CD4-positive, alpha-beta T cell (primary cell): Measurements from ENCODE around the gene GPC6. TPM values are rescaled to one million over a fixed set of nuclear protein-coding genes. Genes with fewer than 3 reads are reported as not detected.

Experiments
- ATAC-seq: fragments of 200-7000 bp; cut with Tn5 transposase; one replicate; pipeline ENCODE4 v1.10.0; 2022; ENCODE audit warnings: mild to moderate bottlenecking; ENCODE audit not compliant: poor library complexity
- CTCF ChIA-PET: fragments of 350-600 bp; sonication (Branson Sonifier 250); formaldehyde crosslinking; loops from one replicate; lab custom pipeline; 2021; ENCODE audit warnings: antibody characterized with exemption, inconsistent platforms; lab: Charles Lee
- POLR2A ChIA-PET: fragments of 350-600 bp; sonication (Branson Sonifier 250); formaldehyde crosslinking; loops from one replicate; lab custom pipeline; 2021; ENCODE audit warnings: antibody characterized with exemption, inconsistent platforms; lab: Charles Lee
- DNase-seq, 14 experiments: peaks; one replicate each; pipeline ENCODE4 v3.0.0-alpha.2; 2013 to 2020; ENCODE audit warnings: mixed read lengths in 2 of 14
- H3K27ac ChIP-seq, 2 donors: one replicate each; pipeline versions ENCODE4 v1.5.1 to v1.7.0; 2013; ENCODE audit warnings: low read length in 2 of 2, low read depth in 1 of 2, mild to moderate bottlenecking in 1 of 2
- H3K27me3 ChIP-seq, 2 experiments: 1 replicate in 1 of 2; 2 replicates in 1 of 2; pipeline versions ENCODE4 v1.6.1 to v1.7.0; 2013; ENCODE audit warnings: low read length in 2 of 2, control low read depth in 1 of 2, mild to moderate bottlenecking in 1 of 2, moderate library complexity in 1 of 2; ENCODE audit not compliant: insufficient read depth in 2 of 2, control insufficient read depth in 1 of 2
- H3K36me3 ChIP-seq: one replicate; pipeline ENCODE4 v1.6.1; 2013; ENCODE audit warnings: low read length, control low read depth; ENCODE audit not compliant: insufficient read depth
- H3K4me1 ChIP-seq: one replicate; pipeline ENCODE4 v1.6.1; 2013; ENCODE audit warnings: low read length, control low read depth; ENCODE audit not compliant: insufficient read depth
- H3K4me3 ChIP-seq: one replicate; pipeline ENCODE4 v1.5.1; 2013; ENCODE audit warnings: mild to moderate bottlenecking, low read length, moderate library complexity
- H3K9me3 ChIP-seq, 2 experiments: 1 replicate in 1 of 2; 2 replicates in 1 of 2; pipeline versions ENCODE4 v1.6.1 to v1.7.0; 2013; ENCODE audit warnings: low read length in 2 of 2, mild to moderate bottlenecking in 2 of 2, control low read depth in 1 of 2, moderate library complexity in 1 of 2; ENCODE audit not compliant: control insufficient read depth in 1 of 2, insufficient read depth in 1 of 2
- H3K27ac Mint-ChIP-seq: one replicate; pipeline ENCODE4 v1.8.0; 2020; ENCODE audit warnings: mixed read lengths
- H3K27me3 Mint-ChIP-seq: one replicate; pipeline ENCODE4 v1.8.0; 2021; ENCODE audit warnings: mixed read lengths
- H3K36me3 Mint-ChIP-seq: one replicate; pipeline ENCODE4 v1.8.0; 2021; ENCODE audit warnings: low read depth, mixed read lengths
- H3K4me1 Mint-ChIP-seq: one replicate; pipeline ENCODE4 v1.8.0; 2021; ENCODE audit warnings: low read depth, mixed read lengths
- H3K4me3 Mint-ChIP-seq: one replicate; pipeline ENCODE4 v1.8.0; 2020; ENCODE audit warnings: mild to moderate bottlenecking, mixed read lengths
- H3K9me3 Mint-ChIP-seq: one replicate; pipeline ENCODE4 v1.8.0; 2020; ENCODE audit warnings: mixed read lengths
- intact Hi-C, 2 experiments: fragments of 100-400 bp; cut with DNase I in 1 of 2; cut with micrococcal nuclease in 1 of 2; formaldehyde crosslinking; loops; one replicate each; pipeline versions ENCODE4 v1.15.1 to v1.9.0; 2023 to 2025; cut with DNase I, micrococcal nuclease
- total RNA-seq, 174 experiments: library from RNA in 2 of 174; stranded (reverse) in 2 of 174; gene quantifications; one replicate each; pipeline ENCODE4 v1.2.3 and lab custom pipeline; 2021 to 2026
- TF ChIP-seq, protein P1 (sequence below): fragments of 200-600 bp; IDR thresholded peaks from one replicate; pipeline ENCODE4 v1.8.0; 2022; ENCODE audit warnings: antibody characterized with exemption, mild to moderate bottlenecking

GPC6 gene
- total RNA-seq, 2 experiments from 2014 or later: not detected

DNA sequence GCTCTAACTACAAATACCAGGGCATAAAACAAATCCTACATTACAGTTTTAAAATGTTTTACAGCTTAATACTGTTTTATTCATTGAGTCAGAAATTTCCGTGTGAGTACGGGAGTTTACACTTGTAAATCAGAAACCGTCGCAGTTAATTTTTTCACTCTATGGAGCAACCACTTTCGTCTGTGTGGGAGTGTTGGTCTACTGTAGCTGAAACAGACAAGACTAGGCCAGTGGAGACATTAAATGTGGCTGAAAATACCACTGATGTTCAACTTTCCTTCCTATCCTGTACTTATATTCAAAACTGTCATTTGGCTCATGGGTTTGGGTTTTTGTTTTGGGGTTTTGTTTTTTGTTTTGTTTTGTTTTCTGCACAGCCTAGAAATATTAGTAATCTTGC, 984.2 kb downstream of the GPC6 start:
- H3K27me3 Mint-ChIP-seq: no peaks in the 10 kb centered on the region
- ATAC-seq (no peak), DNase-seq (no peak)
- no peaks in the 10 kb centered on the region for H3K4me1 Mint-ChIP-seq
- H3K36me3 ChIP-seq: no peaks in the 10 kb centered on the region
- H3K36me3 Mint-ChIP-seq: no peaks in the 10 kb centered on the region
- POLR2A ChIA-PET: interaction anchor here (0.7 kb wide), 1 partner anchor 120 kb away, joined by 3 read pairs; no protein-coding TSS in a partner anchor
- H3K27me3 ChIP-seq: no peaks in the 10 kb centered on the region
- CTCF ChIA-PET: no interaction called here
- H3K27ac ChIP-seq: no peak overlapping the region
- intact Hi-C loops: no loop called here
- no peak overlapping the region for H3K27ac Mint-ChIP-seq
- no peaks in the 10 kb centered on the region for H3K9me3 Mint-ChIP-seq
- H3K4me3 ChIP-seq: no peak overlapping the region
- TF ChIP-seq, protein P1, sequence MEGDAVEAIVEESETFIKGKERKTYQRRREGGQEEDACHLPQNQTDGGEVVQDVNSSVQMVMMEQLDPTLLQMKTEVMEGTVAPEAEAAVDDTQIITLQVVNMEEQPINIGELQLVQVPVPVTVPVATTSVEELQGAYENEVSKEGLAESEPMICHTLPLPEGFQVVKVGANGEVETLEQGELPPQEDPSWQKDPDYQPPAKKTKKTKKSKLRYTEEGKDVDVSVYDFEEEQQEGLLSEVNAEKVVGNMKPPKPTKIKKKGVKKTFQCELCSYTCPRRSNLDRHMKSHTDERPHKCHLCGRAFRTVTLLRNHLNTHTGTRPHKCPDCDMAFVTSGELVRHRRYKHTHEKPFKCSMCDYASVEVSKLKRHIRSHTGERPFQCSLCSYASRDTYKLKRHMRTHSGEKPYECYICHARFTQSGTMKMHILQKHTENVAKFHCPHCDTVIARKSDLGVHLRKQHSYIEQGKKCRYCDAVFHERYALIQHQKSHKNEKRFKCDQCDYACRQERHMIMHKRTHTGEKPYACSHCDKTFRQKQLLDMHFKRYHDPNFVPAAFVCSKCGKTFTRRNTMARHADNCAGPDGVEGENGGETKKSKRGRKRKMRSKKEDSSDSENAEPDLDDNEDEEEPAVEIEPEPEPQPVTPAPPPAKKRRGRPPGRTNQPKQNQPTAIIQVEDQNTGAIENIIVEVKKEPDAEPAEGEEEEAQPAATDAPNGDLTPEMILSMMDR: no peak
- H3K4me3 Mint-ChIP-seq: no peak overlapping the region
- no peaks in the 10 kb centered on the region for H3K4me1 ChIP-seq
- no peaks in the 10 kb centered on the region for H3K9me3 ChIP-seq

DNA sequence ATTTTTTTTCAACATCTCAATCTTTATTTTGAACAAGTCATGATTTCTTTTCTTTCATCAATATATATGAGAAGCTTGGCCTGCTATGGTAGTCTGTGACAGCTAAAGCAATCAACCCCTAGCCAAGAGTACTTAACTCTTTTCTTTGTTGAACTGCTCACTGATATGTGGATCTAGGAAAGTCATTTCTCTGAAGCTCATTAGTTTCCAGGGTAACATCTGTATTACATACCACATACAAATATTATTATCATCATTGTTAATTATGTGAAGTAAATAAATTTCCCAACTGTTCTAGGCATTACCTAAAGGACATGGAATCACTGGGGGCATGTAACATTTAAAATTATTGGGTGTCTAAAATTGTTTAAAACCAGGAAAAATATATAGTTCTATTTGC, 985.6 kb downstream of the GPC6 start:
- Histone ChIP-seq H3K4me3 (no peak overlapping the region), H3K4me1 (no peaks in the 10 kb centered on the region), H3K27ac (no peak overlapping the region), H3K36me3 (no peaks in the 10 kb centered on the region), H3K9me3 (no peaks in the 10 kb centered on the region), H3K27me3 (no peaks in the 10 kb centered on the region)
- Mint-ChIP-seq H3K9me3 (no peaks in the 10 kb centered on the region), H3K36me3 (no peaks in the 10 kb centered on the region), H3K27me3 (peaks cover 3% of the 10 kb centered on the region), H3K4me3 (no peak overlapping the region), H3K4me1 (no peaks in the 10 kb centered on the region), H3K27ac (no peak overlapping the region)
- DNase-seq: no peak
- intact Hi-C loops: no loop called here
- ATAC-seq: no peak
- ChIA-PET POLR2A (no interaction called here), CTCF (no interaction called here)
- TF ChIP-seq, protein P1: no peak

GRCh38 chr13:94214121-94214520, 987.5 kb downstream of the GPC6 start:
- no peaks in the 10 kb centered on the region for H3K27me3 ChIP-seq
- no peak overlapping the region for H3K27ac ChIP-seq
- H3K27ac Mint-ChIP-seq: no peak overlapping the region
- H3K4me1 ChIP-seq: no peaks in the 10 kb centered on the region
- no peaks in the 10 kb centered on the region for H3K36me3 Mint-ChIP-seq
- H3K9me3 ChIP-seq: no peaks in the 10 kb centered on the region
- intact Hi-C loops: no loop called here
- no peaks in the 10 kb centered on the region for H3K4me1 Mint-ChIP-seq
- H3K9me3 Mint-ChIP-seq: no peaks in the 10 kb centered on the region
- no peak overlapping the region for H3K4me3 ChIP-seq
- TF ChIP-seq, protein P1: no peak
- ATAC-seq (no peak), DNase-seq (no peak)
- ChIA-PET CTCF (no interaction called here), POLR2A (no interaction called here)
- H3K4me3 Mint-ChIP-seq: no peak overlapping the region
- no peaks in the 10 kb centered on the region for H3K36me3 ChIP-seq
- peaks cover 3% of the 10 kb centered on the region for H3K27me3 Mint-ChIP-seq
